ENCODE data around the gene TMEM187. TPM values are rescaled to one million over a fixed set of nuclear protein-coding genes. Genes with fewer than 3 reads are reported as not detected.

The TMEM187 gene
- total and polyA plus RNA-seq, 10 of the 15 experiments (the other 5 are each of a cell fraction or from before 2014, with no cell fraction given) = 0.45 to 8.5 (median 4.1) TPM

DNA sequence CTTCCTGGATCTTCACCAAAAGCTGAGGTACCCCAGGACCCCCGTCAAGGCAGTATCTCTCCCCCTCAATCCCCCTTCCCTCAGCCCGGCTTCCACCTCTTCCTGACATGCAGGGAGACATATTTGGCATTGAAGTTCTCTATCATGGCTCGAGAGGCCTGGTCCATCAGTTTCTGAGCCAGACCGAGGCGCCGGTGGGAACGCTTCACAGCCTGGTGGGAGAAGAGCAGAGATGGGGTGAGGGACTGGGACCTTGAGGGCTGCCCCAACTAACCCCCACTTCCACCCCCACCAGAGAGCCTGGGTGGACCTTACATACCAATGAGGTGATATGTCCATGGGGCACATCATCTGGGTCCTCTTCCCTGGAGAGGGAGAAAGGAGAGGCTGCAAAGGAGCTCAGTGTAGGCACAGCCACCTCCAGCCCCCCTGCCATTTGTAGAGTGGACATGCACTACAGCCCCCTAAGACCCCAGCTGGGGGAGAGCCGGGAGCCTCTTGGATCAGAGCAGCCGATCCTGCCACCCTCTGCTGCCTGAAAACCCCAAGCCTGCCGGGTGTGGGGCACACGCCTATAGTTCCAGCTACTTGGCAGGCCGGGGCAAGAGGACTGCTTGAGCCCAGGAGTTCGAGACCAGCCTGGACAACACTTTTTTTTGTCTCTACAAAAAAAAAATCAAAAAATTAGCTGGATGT is 40.2 kb upstream of the TMEM187 start:
- H3K9me3 ChIP-seq (replicated peaks; ENCODE audit: control insufficient read depth, insufficient read depth, low read length) = no peaks in the 10 kb centered on the region; the same call in 2 of the 3 replicates
- peaks cover 0 to 2% of the 10 kb centered on the region in 2 experiments; a peak in 3 of 4 replicates for H3K36me3 ChIP-seq (ENCODE audit: control insufficient read depth in 2 of 2, insufficient read depth in 2 of 2, low read length in 1 of 2)
- BruUV-seq (replicated peaks) = no TSS peak
- CTCF ChIA-PET = interaction anchor here (1.4 to 4.4 kb wide), 2 partner anchors 10 to 15 kb away, joined by 5 to 28 read pairs; no protein-coding TSS in a partner anchor
- intact Hi-C loops (cut with micrococcal nuclease; ENCODE audit: unreplicated experiment) = no loop called here
- SMC1A ChIA-PET (ENCODE audit: uncharacterized antibody, unreplicated experiment) = interaction anchor here (1.6 kb wide), 1 partner anchor 15 kb away, joined by 4 read pairs; no protein-coding TSS in a partner anchor
- H3K4me2 ChIP-seq (ENCODE audit: control insufficient read depth, insufficient read depth) = no peak overlapping the region
- no peaks in the 10 kb centered on the region for H3K27me3 ChIP-seq (replicated peaks in 1 of 2; ENCODE audit: control insufficient read depth in 2 of 2, insufficient read depth in 2 of 2, low read length in 1 of 2)
- H3K27ac ChIP-seq (ENCODE audit: control insufficient read depth, insufficient read depth) = no peak overlapping the region
- DNase-seq (ENCODE audit: low read depth, low spot score) (no peak), ATAC-seq (no peak), FAIRE-seq (no peak)
- POLR2A ChIA-PET = no interaction called here
- no peak overlapping the region for H3K9ac ChIP-seq (ENCODE audit: control insufficient read depth, insufficient read depth, low read length)
- peaks cover 16% of the 10 kb centered on the region for H3K79me2 ChIP-seq (ENCODE audit: control insufficient read depth, insufficient read depth, low read length)
- H3K4me3 ChIP-seq = no peak overlapping the region
- in situ Hi-C loops (cut with MboI) = loop anchor here (5.0 kb wide), 1 partner anchor 440 kb away; the partner anchor contains the start of gene FLNA
- no peaks in the 10 kb centered on the region; the same call in 1 of the 2 replicates for H3K4me1 ChIP-seq (ENCODE audit: control insufficient read depth, insufficient read depth, low read length)
- RAD21 ChIA-PET (ENCODE audit: unreplicated experiment) = no interaction called here
- 91% methylated on average over 13 of the region's 13 CpGs for WGBS (ENCODE audit: insufficient coverage, insufficient replicate concordance, low lambda C conversion rate, missing lambda C conversion rate)
- no peak overlapping the region for H2AFZ ChIP-seq (ENCODE audit: control insufficient read depth, low read depth, low read length)
- no peaks in the 10 kb centered on the region for H4K20me1 ChIP-seq (ENCODE audit: control insufficient read depth, insufficient read depth)
- TF ChIP-seq SMC3 (IDR thresholded peaks at IDR 0.05; ENCODE audit: borderline replicate concordance, low read length) = no peak
- no peak for TF ChIP-seq FOXK2 (IDR thresholded peaks at IDR 0.05)
- no peak for TF ChIP-seq GATAD2B (conservative IDR thresholded peaks at IDR 0.05; ENCODE audit: low read depth)
- no peak for TF ChIP-seq ASH2L (IDR thresholded peaks at IDR 0.05; ENCODE audit: borderline replicate concordance, low read depth)
- no peak for TF ChIP-seq NR2C2 (IDR thresholded peaks at IDR 0.05; ENCODE audit: borderline replicate concordance, control insufficient read depth, insufficient read length, low read depth)
- TF ChIP-seq WRNIP1 (IDR thresholded peaks at IDR 0.05; ENCODE audit: borderline replicate concordance, low read depth, low read length) = no peak
- no peak for TF ChIP-seq MEF2B (IDR thresholded peaks at IDR 0.05; ENCODE audit: partially characterized antibody, poor library complexity, severe bottlenecking)
- TF ChIP-seq IKZF2 (IDR thresholded peaks at IDR 0.05) = no peak
- no peak for TF ChIP-seq CUX1 (IDR thresholded peaks at IDR 0.05; ENCODE audit: insufficient replicate concordance, low read depth, low read length)
- no peak for TF ChIP-seq CREM (IDR thresholded peaks at IDR 0.05; ENCODE audit: low read depth)
- no peak for TF ChIP-seq HDGF (IDR thresholded peaks at IDR 0.05)
- no peak for TF ChIP-seq RELA (IDR thresholded peaks at IDR 0.05; ENCODE audit: borderline replicate concordance, partially characterized antibody)
- TF ChIP-seq ZNF24 (IDR thresholded peaks at IDR 0.05) = no peak
- no peak for TF ChIP-seq USF1 (IDR thresholded peaks at IDR 0.05; ENCODE audit: borderline replicate concordance, extremely low read length, insufficient read depth, low read depth, low read length)
- no peak for TF ChIP-seq RELB (IDR thresholded peaks at IDR 0.05; ENCODE audit: low read depth)
- TF ChIP-seq RAD21 (IDR thresholded peaks at IDR 0.05; ENCODE audit: insufficient read depth, low read depth, low read length) = no peak

Measured in GM12878 (cell line).